B cell (primary cell): ENCODE data around the gene PDS5A.
"Not testable (repeated sequence)": the region's sequence is repeated elsewhere in the genome, so short reads cannot be mapped to it uniquely, and the experiment has no call there.

ENCODE experiments used
- EZH2 ChIP-seq: IDR thresholded peaks from 2 replicates; pipeline ENCODE4 v1.6.1; 2012; ENCODE audit warnings: borderline replicate concordance, low read depth, mild to moderate bottlenecking, moderate library complexity, low read length; ENCODE audit not compliant: insufficient read depth, poor library complexity, severe bottlenecking
- TF ChIP-seq, protein P1 (sequence below): fragments of 200-600 bp; IDR thresholded peaks from one replicate; pipeline ENCODE4 v1.8.0; 2022; ENCODE audit warnings: antibody characterized with exemption, mild to moderate bottlenecking

DNA sequence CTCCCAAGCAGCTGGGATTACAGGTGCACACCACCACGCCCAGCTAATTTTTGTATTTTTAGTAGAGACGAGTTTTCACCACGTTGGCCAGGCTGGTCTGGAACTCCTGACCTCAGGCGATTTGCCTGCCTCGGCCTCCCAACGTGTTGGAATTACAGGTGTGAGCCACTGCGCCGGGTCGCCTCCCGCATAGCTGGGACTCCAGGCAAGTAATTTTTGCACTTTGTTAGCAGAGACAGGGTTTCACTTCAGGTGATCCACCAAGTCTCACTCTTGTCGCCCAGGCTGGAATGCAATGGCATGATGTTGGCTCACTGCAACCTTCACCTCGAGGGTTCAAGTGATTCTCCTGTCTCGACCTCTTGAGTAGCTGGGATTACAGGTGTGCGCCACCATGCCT, 137.2 kb downstream of the PDS5A start:
- TF ChIP-seq, protein P1, sequence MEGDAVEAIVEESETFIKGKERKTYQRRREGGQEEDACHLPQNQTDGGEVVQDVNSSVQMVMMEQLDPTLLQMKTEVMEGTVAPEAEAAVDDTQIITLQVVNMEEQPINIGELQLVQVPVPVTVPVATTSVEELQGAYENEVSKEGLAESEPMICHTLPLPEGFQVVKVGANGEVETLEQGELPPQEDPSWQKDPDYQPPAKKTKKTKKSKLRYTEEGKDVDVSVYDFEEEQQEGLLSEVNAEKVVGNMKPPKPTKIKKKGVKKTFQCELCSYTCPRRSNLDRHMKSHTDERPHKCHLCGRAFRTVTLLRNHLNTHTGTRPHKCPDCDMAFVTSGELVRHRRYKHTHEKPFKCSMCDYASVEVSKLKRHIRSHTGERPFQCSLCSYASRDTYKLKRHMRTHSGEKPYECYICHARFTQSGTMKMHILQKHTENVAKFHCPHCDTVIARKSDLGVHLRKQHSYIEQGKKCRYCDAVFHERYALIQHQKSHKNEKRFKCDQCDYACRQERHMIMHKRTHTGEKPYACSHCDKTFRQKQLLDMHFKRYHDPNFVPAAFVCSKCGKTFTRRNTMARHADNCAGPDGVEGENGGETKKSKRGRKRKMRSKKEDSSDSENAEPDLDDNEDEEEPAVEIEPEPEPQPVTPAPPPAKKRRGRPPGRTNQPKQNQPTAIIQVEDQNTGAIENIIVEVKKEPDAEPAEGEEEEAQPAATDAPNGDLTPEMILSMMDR: not testable (repeated sequence)
- TF ChIP-seq EZH2: not testable (repeated sequence)
